Medulla oblongata (tissue), 1 donor: ENCODE data around the gene GABBR2.
A peak's percentile ranks its signal among the peaks of the same experiment; 100 is the strongest.

Source experiments
- DNase-seq: peaks from one replicate; pipeline ENCODE4 v3.0.0-alpha.2; 2015; ENCODE audit errors: extremely low spot score

Gene GABBR2

DNA sequence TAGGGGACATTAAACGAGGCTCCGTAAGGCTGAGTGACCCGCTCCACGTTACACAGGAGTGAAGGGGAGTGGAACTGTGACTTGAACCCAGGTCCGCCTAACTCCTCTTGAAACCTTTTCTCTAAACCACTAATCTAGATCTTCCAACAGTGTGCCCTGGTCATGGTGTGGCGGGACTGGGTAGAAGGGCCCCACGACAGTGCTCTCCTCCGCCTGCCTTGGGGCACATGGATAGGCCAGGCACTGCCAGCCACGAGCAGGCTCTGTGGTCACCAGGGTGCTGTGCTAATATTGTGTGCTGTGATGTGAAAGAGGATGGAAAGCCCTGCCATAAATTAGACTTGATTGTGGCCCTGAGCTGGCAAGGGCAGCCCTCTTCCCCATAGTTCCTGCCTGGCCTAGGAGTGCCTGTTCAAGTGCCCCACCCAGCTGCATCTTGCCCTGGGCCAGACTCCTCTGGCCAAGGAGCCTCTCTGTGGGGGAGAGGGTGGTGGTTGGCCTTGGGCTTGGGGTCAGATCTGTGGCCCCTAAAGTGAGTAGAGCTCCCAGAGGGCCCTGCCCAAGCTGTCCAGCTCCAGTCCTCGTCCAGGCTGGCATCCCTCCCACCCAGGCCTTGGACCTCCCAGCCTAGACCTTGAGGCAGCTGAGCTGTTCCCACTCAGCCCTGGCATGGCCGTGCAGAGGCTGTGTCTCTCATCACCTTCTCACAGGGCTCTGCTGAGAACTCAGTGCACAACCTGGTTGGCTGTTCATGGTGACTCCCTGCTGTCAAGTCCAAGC lies 385.5 kb downstream of the GABBR2 start:
- DNase-seq, result no peak

DNA sequence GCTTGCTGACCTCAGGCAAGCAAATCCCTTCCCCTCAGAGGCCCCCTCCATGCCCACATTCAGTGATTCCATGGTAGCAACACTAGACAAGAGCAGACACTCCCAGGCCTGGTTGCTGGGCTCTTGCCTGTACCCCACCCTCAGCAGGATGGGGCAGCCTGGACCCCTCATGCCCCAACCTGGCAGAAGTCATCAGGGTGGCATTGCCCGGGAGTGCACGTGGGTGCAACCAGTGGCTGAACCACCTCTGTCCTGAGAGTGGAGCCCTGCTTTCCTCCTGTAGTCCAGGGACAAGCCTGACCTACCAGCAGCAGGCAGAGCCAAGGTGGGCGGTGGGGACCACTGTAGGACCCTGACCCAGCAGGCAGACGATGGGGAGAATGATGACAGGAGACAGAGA lies 387.5 kb downstream of the GABBR2 start:
- no peak for DNase-seq

GRCh38 chr9:98318834-98319478 lies 389.8 kb downstream of the GABBR2 start:
- no peak for DNase-seq

DNA sequence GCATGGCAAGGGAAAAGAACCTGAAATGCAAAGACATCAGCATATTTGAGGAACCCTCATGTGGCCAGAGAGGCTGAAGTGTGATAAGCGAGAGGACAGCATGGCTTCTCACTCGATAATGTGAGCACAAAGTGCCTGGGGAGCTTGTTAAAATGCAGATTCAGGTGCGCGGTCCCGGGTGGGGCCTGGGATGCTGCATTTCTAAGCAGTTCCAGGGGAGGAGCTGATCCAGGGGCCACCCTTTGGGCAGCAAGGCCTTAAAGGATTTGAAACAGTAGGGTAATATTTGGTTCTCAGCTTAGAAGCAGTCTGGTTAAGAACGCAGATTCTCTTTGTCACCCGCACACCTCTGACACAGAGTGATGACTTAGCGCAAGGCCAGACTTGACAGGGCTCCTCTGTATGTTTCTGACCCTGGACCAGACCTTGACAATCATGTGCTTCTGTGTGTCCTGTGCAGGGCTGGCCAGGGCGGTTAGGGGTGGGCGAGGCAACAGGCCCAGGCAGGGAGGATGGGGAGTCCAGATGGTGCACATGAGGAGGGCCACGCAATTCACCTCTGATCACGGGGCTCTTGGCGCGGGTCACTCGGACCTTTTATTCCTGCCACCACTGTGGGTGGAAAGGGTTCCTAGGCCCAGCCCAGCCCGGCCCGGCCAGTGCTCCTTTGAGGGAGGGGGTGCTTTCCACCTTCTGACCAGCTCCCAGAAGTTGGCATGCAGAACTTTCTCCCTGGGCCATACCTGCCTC lies 390.5 kb downstream of the GABBR2 start:
- DNase-seq, result no peak

DNA sequence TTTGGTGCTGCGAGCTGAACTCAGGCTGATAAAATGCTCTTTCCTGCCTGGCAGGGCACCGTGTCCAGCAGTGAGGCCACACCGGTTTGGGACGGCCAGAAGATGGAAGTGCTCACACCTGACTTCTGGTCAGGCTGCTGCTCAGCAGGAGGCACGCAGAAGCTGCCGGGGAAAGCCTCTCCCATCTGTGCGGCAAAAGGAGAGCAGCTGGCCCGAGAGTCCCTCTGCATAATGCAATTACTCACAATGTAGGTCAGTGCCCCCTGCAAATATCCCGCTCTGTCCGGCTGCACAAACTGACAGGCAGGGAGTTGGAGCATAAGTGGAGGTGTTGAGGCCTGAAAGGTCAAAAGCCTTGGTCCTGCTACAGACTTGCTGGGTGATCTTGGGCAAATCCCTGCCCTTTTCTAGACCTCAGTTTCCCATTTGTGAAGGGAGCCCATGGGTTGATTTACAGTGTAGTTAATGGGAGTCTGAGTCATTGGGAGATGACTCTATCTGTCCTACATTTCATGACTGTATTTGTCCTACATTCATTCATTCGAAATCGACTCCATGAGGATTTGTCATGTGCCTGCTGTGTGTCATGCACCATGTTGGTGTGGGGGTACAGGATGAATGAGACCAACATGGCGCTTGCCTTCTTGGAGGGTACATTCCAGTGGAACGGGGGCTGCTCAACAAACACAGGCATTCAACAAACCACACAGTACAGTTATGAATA lies 391.4 kb downstream of the GABBR2 start:
- no peak for DNase-seq

DNA sequence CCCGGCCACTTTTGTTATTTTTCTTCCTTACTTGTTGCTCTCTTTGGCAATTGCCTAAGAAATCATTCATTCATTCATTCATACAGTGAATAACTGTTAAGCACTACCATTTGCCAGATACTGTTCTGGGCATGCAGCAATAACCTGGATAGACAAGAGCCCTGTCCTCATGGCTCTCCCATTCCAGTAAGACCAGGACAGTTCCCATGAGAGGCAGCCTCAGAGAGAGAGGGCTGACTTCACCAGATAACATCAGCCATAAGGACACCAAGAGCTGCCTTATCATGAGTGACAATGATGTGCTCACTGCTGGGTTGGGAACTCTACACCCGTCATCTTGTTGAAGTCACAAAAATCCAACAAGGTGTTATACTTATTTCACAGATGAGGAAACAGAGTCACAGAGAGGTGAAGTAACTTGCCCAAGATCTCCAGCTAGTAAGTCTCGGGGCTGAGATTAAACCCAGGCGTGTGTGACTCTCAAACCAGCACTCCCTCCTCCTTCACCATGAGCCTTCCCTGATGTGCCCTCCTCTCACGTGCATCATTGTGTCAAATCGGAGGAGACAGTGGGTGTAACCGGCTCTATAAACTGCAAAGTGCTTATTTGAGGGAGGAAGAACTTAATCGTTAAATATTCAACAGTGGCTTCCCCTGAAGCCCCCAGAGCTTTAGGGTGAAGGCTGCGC lies 392.1 kb downstream of the GABBR2 start:
- DNase-seq, result no peak

GRCh38 chr9:98315551-98316060 lies 393.1 kb downstream of the GABBR2 start:
- DNase-seq, result peak; percentile 87

- DNase-seq, result no peak
Measured at GRCh38 chr9:98315067-98315453, 393.7 kb downstream of the GABBR2 start.

GRCh38 chr9:98314381-98315066 lies 394.2 kb downstream of the GABBR2 start:
- DNase-seq, result no peak

DNA sequence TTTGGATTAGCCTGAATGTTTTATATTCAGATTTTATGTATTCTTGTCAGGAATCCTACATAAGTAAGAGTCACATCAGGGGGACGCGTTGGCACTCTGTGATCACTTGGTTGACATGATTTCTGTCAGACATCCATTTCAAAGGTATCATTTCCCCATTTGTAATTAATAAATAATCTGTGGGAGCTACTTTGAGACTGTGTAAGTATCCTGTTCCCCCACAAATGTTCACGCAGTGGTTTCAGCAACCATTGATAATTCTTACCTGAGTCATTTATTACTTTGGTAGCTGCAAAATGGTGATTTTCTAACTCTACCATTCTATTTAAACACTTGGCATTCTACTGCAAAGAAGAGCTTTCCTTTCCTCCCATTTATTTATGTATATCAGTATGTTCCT lies 396.4 kb downstream of the GABBR2 start:
- no peak for DNase-seq

- DNase-seq, result no peak
Measured at GRCh38 chr9:98311541-98311940, 397.2 kb downstream of the GABBR2 start.

DNA sequence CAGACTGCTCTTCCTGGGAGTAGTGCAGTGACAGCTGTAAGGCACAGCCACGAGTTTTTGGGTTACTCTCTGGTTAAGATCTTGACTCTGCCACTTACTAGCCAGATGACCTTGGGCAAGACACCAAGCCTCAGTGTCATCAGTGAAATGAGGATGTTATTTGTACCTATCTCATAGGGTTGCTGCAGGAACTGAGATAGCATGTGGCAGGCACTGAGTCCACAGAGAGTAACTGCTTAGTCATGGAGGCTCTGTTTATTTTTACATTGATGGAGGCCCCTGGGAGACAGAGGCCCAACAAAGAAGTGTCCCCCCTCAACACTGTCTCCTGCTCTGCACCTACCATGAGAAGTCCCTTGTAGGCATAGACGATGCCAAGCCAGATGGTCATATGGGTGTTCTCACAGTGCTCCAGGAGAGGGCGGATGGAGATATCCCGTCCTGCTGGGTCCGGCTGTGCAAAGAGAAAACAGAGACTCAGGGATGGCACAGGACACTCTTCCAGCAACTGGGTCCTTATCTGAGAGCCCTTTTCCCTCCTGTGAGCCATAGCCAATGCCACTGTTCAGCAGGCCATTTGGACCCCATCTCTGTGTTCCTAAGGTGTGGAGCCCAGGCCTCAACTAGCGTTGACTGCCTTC lies 397.9 kb downstream of the GABBR2 start:
- no peak for DNase-seq

DNA sequence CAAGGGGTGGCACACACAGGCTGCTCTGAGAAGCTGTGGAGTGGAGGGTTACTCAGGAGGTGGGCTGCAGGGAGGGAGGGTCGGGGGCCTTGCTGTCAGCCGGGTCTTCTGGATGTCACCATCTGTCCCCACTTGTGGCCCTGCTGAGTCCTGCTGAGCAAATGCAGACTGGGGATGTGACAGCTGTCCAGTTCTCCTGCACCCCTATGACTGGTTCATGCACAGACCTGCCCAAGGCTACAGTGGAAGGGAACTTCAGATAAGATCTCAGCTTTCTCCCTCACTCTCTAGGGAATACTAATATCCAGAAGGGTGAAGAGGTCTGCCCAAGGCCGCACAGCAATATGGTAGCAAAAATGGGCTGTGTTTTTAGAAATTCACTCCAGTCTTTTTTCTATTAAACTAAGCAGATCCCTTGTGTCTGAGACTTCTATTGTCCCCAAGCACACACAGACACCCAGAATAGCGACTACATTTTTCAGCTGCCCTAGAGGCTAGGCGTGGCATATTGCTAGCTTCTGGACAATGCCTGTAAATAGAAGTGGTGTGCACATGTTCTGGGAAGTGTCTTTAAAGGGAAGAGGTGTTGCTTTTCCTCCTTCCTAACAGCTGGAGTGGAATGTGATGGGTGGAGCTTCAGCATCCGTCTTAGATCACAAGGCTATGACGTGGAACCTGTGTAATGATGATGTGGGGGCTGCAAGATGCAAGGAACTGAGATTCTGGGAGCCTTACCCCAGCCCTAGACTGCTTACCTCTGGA lies 402.2 kb downstream of the GABBR2 start:
- DNase-seq, result no peak

GRCh38 chr9:98304381-98304780 lies 404.4 kb downstream of the GABBR2 start:
- DNase-seq, result no peak

GRCh38 chr9:98303633-98304125 lies 405.1 kb downstream of the GABBR2 start:
- no peak for DNase-seq

DNA sequence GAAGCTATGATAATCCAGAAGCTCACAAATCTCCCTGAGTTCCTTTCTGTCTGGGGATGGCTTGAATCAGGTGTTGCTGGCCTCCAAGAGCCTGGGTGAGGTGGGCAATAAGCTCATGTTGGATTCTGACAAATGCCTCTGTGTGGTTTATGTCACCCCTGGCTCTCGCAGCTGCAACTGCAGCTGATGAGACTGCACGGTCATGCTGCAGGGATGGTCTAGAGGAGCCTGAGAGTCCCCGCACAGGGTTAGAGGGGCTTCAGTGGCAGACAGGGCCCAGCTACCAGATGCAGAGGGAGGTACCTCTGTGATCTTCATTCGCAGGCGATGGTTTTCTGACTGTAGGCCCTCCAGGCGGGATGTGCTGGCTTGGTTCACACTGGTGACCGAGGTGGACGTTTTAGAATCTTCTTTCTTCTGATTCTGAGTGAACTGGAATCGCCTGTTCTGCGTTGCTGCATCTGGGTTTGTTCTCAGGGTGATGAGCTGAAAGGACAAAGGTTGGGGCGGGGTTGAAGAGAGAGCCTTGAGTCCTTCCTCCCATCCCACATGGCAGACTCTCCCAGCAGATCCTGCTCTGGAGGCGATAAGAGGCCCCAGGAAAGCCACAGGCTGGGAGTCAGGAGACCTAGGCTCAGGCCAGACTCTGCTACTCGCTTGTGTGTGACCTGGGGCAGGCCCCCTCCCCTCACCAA lies 405.6 kb downstream of the GABBR2 start:
- DNase-seq, result no peak

- no peak for DNase-seq
Measured at GRCh38 chr9:98302150-98302549, 406.6 kb downstream of the GABBR2 start.

- no peak for DNase-seq
Measured at GRCh38 chr9:98300611-98301010, 408.1 kb downstream of the GABBR2 start.

DNA sequence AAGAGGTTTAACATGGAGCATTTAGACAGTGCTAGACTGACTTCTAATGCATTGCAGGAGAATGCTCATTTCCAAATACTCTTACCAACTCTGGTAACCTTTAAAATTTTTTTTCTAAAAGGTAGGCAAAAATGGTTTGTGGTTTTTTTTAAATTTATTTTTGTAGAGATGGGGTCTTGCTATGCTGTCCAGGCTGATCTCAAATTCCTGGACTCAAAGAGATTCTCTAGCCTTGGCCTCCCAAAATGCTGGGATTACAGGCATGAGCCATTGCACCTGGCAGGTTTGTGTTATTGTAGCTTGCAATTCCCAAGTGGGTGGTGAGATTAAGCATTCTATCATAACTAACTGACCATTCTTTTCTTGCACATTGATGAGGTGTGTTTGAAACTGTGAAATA lies 410.3 kb downstream of the GABBR2 start:
- no peak for DNase-seq
